HepG2 (cell line): Measurements from ENCODE around the gene DHX30. TPM values are rescaled to one million over a fixed set of nuclear protein-coding genes. Genes with fewer than 3 reads are reported as not detected.

ENCODE experiments used
- ATAC-seq: fragments of 200-7000 bp; cut with Tn5 transposase; 3 replicates; pipeline ENCODE4 v1.9.1; 2020; ENCODE audit warnings: mild to moderate bottlenecking, moderate library complexity
- BruUV-seq: library from RNA; stranded (reverse); fragments of 400-500 nt; replicated peaks from 2 replicates; lab custom pipeline; 2021; lab: Mats Ljungman, UMichigan
- CTCF ChIA-PET: fragments of 300-600 bp; formaldehyde crosslinking; extraction: SDS; loops from one replicate; lab custom pipeline; 2021; ENCODE audit warnings: low total read pairs, inconsistent platforms, low intra/inter-chr PET ratio; lab: Yijun Ruan, JAX
- POLR2A ChIA-PET: fragments of 350-600 bp; sonication (Branson Sonifier 250); formaldehyde crosslinking; loops from one replicate; lab custom pipeline; 2020; ENCODE audit warnings: antibody characterized with exemption, inconsistent platforms; lab: Yijun Ruan, JAX
- DNase-seq: peaks from one replicate; pipeline ENCODE4 v3.0.0-alpha.2; 2015; ENCODE audit warnings: low spot score
- FAIRE-seq: peaks from 3 replicates; lab custom pipeline; 2011; peaks lifted over from hg19 to GRCh38; lab: Jason Lieb, UNC
- H2AFZ ChIP-seq: one replicate; pipeline ENCODE4 v1.6.1; 2011; ENCODE audit warnings: low read length, inconsistent platforms
- H3K27ac ChIP-seq: fragments of 300-600 bp; 3 replicates; pipeline ENCODE4 v1.8.0; 2011; ENCODE audit warnings: mixed run types, mild to moderate bottlenecking, mixed read lengths, low read length, inconsistent platforms; ENCODE audit not compliant: insufficient read depth; ENCODE audit errors: extremely low read length
- H3K27me3 ChIP-seq, 2 experiments: fragments of 200-600 bp in 1 of 2; 2 replicates in 1 of 2; 3 replicates in 1 of 2; pipeline versions ENCODE4 v1.6.0 to v1.8.0; 2011; ENCODE audit warnings: low read length in 2 of 2, mild to moderate bottlenecking in 2 of 2, moderate library complexity in 2 of 2, inconsistent platforms in 1 of 2; ENCODE audit not compliant: insufficient read depth in 2 of 2, control insufficient read depth in 1 of 2
- H3K36me3 ChIP-seq, 2 experiments: fragments of 200-600 bp in 1 of 2; replicated peaks in 1 of 2; 2 replicates in 1 of 2; 3 replicates in 1 of 2; pipeline versions ENCODE4 v1.5.1 to v1.8.0; 2011; ENCODE audit warnings: low read length in 2 of 2, inconsistent platforms in 1 of 2; ENCODE audit not compliant: insufficient read depth in 2 of 2, control insufficient read depth in 1 of 2
- H3K4me1 ChIP-seq: 2 replicates; pipeline ENCODE4 v1.5.1; 2012; ENCODE audit warnings: low read length, inconsistent platforms; ENCODE audit not compliant: insufficient read depth
- H3K4me2 ChIP-seq: 2 replicates; pipeline ENCODE4 v1.6.0; 2011; ENCODE audit warnings: low read depth, low read length, inconsistent platforms
- H3K4me3 ChIP-seq, 3 experiments: fragments of 200-600 bp in 1 of 3; sonication (generic), shearing (Covaris generic) in 1 of 3; replicated peaks in 1 of 3; 2 replicates each; pipeline ENCODE4 v1.5.1; 2011 to 2016; ENCODE audit warnings: low read length in 3 of 3, inconsistent platforms in 2 of 3, low read depth in 2 of 3, mild to moderate bottlenecking in 2 of 3, control low read depth in 1 of 3, mixed read lengths in 1 of 3; ENCODE audit not compliant: insufficient read depth in 1 of 3
- H3K79me2 ChIP-seq: one replicate; pipeline ENCODE4 v1.6.1; 2011; ENCODE audit warnings: low read length, inconsistent platforms; ENCODE audit not compliant: insufficient read depth
- H3K9ac ChIP-seq: 2 replicates; pipeline ENCODE4 v1.6.0; 2011; ENCODE audit warnings: mild to moderate bottlenecking, low read depth, low read length, inconsistent platforms; ENCODE audit not compliant: insufficient read depth
- H3K9me3 ChIP-seq: 2 replicates; pipeline ENCODE4 v1.5.1; 2012; ENCODE audit warnings: mild to moderate bottlenecking, low read length
- H4K20me1 ChIP-seq: 2 replicates; pipeline ENCODE4 v1.6.0; 2011; ENCODE audit warnings: inconsistent platforms, mild to moderate bottlenecking, low read length, moderate library complexity; ENCODE audit not compliant: insufficient read depth
- AKAP8 ChIP-seq: sonication (generic); formaldehyde crosslinking; IDR thresholded peaks from 2 replicates; pipeline ENCODE4 v1.5.1; 2020; ENCODE audit warnings: mild to moderate bottlenecking, missing genetic modification reagents
- HOMEZ ChIP-seq: IDR thresholded peaks from 2 replicates; pipeline ENCODE4 v1.6.1; 2016; ENCODE audit warnings: low read depth
- NFIB ChIP-seq: sonication (generic); formaldehyde crosslinking; IDR thresholded peaks from 2 replicates; pipeline ENCODE4 v1.9.0; 2021; ENCODE audit warnings: missing genetic modification reagents, mild to moderate bottlenecking, borderline replicate concordance
- PCBP1 ChIP-seq: fragments of 200-400 bp; formaldehyde crosslinking; IDR thresholded peaks from 2 replicates; pipeline ENCODE4 v1.6.1; 2017; ENCODE audit warnings: mild to moderate bottlenecking, low read depth, low read length, borderline replicate concordance
- SIN3B ChIP-seq: fragments of 150-350 bp; IDR thresholded peaks from 2 replicates; pipeline ENCODE4 v1.6.1; 2014; ENCODE audit warnings: low read length
- SMAD9 ChIP-seq: sonication (generic); formaldehyde crosslinking; IDR thresholded peaks from 2 replicates; pipeline ENCODE4 v1.5.1; 2020; ENCODE audit warnings: mild to moderate bottlenecking, missing genetic modification reagents
- STAT6 ChIP-seq: sonication (generic); formaldehyde crosslinking; IDR thresholded peaks from 2 replicates; pipeline ENCODE4 v1.4.0; 2020; ENCODE audit warnings: missing genetic modification reagents, mild to moderate bottlenecking, borderline replicate concordance
- ZBTB38 ChIP-seq: sonication (generic); formaldehyde crosslinking; IDR thresholded peaks from 2 replicates; pipeline ENCODE4 v1.5.1; 2020; ENCODE audit warnings: mild to moderate bottlenecking, missing genetic modification reagents
- ZFP36 ChIP-seq: fragments of 150-350 bp; IDR thresholded peaks from 2 replicates; pipeline ENCODE4 v1.6.1; 2018; ENCODE audit warnings: borderline replicate concordance, low read length, low read depth; ENCODE audit not compliant: partially characterized antibody
- ZFP82 ChIP-seq: sonication (generic); formaldehyde crosslinking; IDR thresholded peaks from 2 replicates; pipeline ENCODE4 v1.5.1; 2020; ENCODE audit warnings: mild to moderate bottlenecking, missing genetic modification reagents, borderline replicate concordance
- ZNF34 ChIP-seq: sonication (generic); formaldehyde crosslinking; IDR thresholded peaks from 2 replicates; pipeline ENCODE4 v1.4.0; 2020; ENCODE audit warnings: mild to moderate bottlenecking, missing genetic modification reagents, borderline replicate concordance
- ZNF530 ChIP-seq: sonication (generic); formaldehyde crosslinking; IDR thresholded peaks from 2 replicates; pipeline ENCODE4 v1.5.0; 2020; ENCODE audit warnings: low read depth, mild to moderate bottlenecking, missing genetic modification reagents
- ZNF547 ChIP-seq: sonication (generic); formaldehyde crosslinking; IDR thresholded peaks from 2 replicates; pipeline ENCODE4 v1.5.1; 2020; ENCODE audit warnings: mild to moderate bottlenecking, missing genetic modification reagents
- ZNF749 ChIP-seq: sonication (generic); formaldehyde crosslinking; IDR thresholded peaks from 2 replicates; pipeline ENCODE4 v1.8.0; 2022; ENCODE audit warnings: mild to moderate bottlenecking, missing genetic modification reagents, moderate library complexity, borderline replicate concordance
- ZNF761 ChIP-seq: sonication (generic); formaldehyde crosslinking; conservative IDR thresholded peaks from 2 replicates; pipeline ENCODE4 v1.4.0; 2020; ENCODE audit warnings: mild to moderate bottlenecking, missing genetic modification reagents
- ZNF768 ChIP-seq: sonication (generic); formaldehyde crosslinking; IDR thresholded peaks from 2 replicates; pipeline ENCODE4 v1.4.0; 2020; ENCODE audit warnings: missing genetic modification reagents
- WGBS: methylation state at CpG from one replicate; pipeline ENCODE4 v1.1.6; 2017; ENCODE audit warnings: low lambda C conversion rate; 5-methylcytosine and 5-hydroxymethylcytosine counted together
- in situ Hi-C: cut with HindIII; loops from 2 replicates; pipeline ENCODE4 v1.10.0; 2017; ENCODE audit warnings: low pct_unique_long_range_greater_than_20kb; ENCODE audit not compliant: extremely low pct_ligation_motif_present
- intact Hi-C: fragments of 100-400 bp; cut with micrococcal nuclease; formaldehyde crosslinking; loops from one replicate; pipeline ENCODE4 v1.10.0; 2022; ENCODE audit not compliant: unreplicated experiment
- polyA plus RNA-seq, 8 experiments: library from polyadenylated mRNA; depleted of rRNA in 3 of 8; stranded (reverse) in 7 of 8; unstranded in 1 of 8; fragments of >200 nt; fragmentation: Illumina TruSeq in 4 of 8; extraction: Trizol in 4 of 8; gene quantifications; 2 replicates each; pipeline versions ENCODE4 v1.2.1 to v1.2.3, GENCODE V29; 2011 to 2016; ENCODE audit warnings: low read depth in 4 of 8, missing spikeins in 1 of 8, mixed read lengths in 1 of 8; ENCODE audit not compliant: insufficient read depth in 1 of 8
- total RNA-seq, 5 experiments: library from RNA; depleted of rRNA; stranded (reverse); fragments of >200 nt; fragmentation: Illumina TruSeq; extraction: Trizol; gene quantifications; 2 replicates each; pipeline ENCODE4 v1.2.3, GENCODE V29; 2016; ENCODE audit warnings: low read depth in 1 of 5
- TF ChIP-seq, protein P1 (sequence below): IDR thresholded peaks from 2 replicates; pipeline ENCODE4 v1.4.0; 2020; ENCODE audit warnings: mild to moderate bottlenecking, missing genetic modification reagents

Gene DHX30
- total and polyA plus RNA-seq, 2 of the 13 experiments (the other 11 are each of a cell fraction or from before 2014, with no cell fraction given): 30.6 to 59.4 TPM

DNA sequence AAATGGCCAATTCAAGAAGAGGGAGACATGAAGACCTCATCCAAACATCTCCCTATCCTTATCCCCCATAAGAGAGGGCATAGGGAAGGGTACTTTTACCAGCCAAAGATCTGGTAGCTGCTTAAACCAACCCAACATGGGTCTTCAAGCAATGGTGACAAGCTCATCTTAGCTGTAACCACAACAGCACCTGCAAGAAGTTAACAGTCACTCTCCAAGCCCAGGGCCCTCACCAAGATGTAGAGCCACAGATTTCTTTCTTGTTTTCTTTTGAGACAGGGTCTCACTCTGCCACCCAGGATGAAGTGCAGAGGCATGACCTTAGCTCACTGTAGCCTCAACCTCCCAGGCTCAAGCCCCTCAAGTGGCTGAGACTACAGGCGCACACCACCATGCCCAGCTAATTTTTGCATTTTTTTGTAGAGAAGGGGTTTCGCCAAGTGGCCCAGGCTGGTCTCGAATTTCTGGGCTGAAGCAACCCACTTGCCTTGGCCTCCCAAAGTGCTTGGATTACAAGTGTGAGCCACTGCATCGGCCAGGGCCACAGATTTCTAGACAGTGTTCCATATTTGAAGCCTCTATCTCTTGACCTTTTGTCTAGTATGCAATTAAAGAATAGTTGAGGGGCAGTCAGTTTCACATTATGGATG lies 57.1 kb downstream of the DHX30 start:
- Histone ChIP-seq H3K79me2 (no peaks in the 10 kb centered on the region), H3K36me3 (peaks cover 19 to 54% of the 10 kb centered on the region in 2 experiments), H4K20me1 (no peaks in the 10 kb centered on the region), H3K9me3 (no peaks in the 10 kb centered on the region), H3K4me3 (no peak overlapping the region), H3K9ac (no peak overlapping the region), H3K27ac (no peak overlapping the region), H2AFZ (no peak overlapping the region), H3K4me1 (no peaks in the 10 kb centered on the region), H3K27me3 (no peaks in the 10 kb centered on the region), H3K4me2 (no peak overlapping the region)
- CTCF ChIA-PET: no interaction called here
- no TSS peak for BruUV-seq
- intact Hi-C loops: no loop called here
- POLR2A ChIA-PET: no interaction called here
- in situ Hi-C loops: loop anchor here (10.0 kb wide), 1 partner anchor 135 kb away; no protein-coding TSS in a partner anchor
- ATAC-seq: no peak
- no peak for FAIRE-seq
- 100% methylated on average over 4 of the region's 4 CpGs for WGBS
- DNase-seq: no peak
- TF ChIP-seq ZNF34 (CRISPR knock-in tag) (no peak), SIN3B (no peak), HOMEZ (CRISPR knock-in tag) (no peak), ZBTB38 (CRISPR knock-in tag) (no peak), ZNF530 (CRISPR knock-in tag) (no peak), ZFP82 (CRISPR knock-in tag) (no peak), NFIB (CRISPR knock-in tag) (no peak), ZNF768 (no peak), ZNF749 (CRISPR knock-in tag) (no peak), ZNF761 (no peak), ZFP36 (no peak), STAT6 (CRISPR knock-in tag) (no peak), ZNF547 (CRISPR knock-in tag) (no peak), PCBP1 (no peak), SMAD9 (no peak), AKAP8 (CRISPR knock-in tag) (no peak)
- TF ChIP-seq, protein P1, sequence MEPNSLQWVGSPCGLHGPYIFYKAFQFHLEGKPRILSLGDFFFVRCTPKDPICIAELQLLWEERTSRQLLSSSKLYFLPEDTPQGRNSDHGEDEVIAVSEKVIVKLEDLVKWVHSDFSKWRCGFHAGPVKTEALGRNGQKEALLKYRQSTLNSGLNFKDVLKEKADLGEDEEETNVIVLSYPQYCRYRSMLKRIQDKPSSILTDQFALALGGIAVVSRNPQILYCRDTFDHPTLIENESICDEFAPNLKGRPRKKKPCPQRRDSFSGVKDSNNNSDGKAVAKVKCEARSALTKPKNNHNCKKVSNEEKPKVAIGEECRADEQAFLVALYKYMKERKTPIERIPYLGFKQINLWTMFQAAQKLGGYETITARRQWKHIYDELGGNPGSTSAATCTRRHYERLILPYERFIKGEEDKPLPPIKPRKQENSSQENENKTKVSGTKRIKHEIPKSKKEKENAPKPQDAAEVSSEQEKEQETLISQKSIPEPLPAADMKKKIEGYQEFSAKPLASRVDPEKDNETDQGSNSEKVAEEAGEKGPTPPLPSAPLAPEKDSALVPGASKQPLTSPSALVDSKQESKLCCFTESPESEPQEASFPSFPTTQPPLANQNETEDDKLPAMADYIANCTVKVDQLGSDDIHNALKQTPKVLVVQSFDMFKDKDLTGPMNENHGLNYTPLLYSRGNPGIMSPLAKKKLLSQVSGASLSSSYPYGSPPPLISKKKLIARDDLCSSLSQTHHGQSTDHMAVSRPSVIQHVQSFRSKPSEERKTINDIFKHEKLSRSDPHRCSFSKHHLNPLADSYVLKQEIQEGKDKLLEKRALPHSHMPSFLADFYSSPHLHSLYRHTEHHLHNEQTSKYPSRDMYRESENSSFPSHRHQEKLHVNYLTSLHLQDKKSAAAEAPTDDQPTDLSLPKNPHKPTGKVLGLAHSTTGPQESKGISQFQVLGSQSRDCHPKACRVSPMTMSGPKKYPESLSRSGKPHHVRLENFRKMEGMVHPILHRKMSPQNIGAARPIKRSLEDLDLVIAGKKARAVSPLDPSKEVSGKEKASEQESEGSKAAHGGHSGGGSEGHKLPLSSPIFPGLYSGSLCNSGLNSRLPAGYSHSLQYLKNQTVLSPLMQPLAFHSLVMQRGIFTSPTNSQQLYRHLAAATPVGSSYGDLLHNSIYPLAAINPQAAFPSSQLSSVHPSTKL (CRISPR knock-in tag): no peak
